Prostate gland (tissue), 2 donors: ENCODE data around the gene ST8SIA6. TPM values are rescaled to one million over a fixed set of nuclear protein-coding genes. Genes with fewer than 3 reads are reported as not detected.

Source experiments
- DNase-seq: peaks from one replicate; pipeline ENCODE4 v3.0.0-alpha.2; 2019; ENCODE audit warnings: low spot score
- H3K27ac ChIP-seq, 2 donors: fragments of 200-600 bp; sonication (generic); 2 replicates each; pipeline ENCODE4 v1.5.1; 2017 to 2019
- H3K27me3 ChIP-seq: fragments of 200-600 bp; sonication (generic); replicated peaks from 2 replicates; pipeline ENCODE4 v1.5.1; 2019; ENCODE audit not compliant: insufficient read depth
- H3K36me3 ChIP-seq, 2 donors: fragments of 200-600 bp; sonication (generic); 1 replicate in 1 of 2; 2 replicates in 1 of 2; pipeline versions ENCODE4 v1.5.1 to v1.8.1; 2017 to 2019
- H3K4me1 ChIP-seq: fragments of 200-600 bp; sonication (generic); replicated peaks from 2 replicates; pipeline ENCODE4 v1.5.1; 2019
- H3K4me3 ChIP-seq, 2 donors: fragments of 200-600 bp; sonication (generic); 2 replicates each; pipeline ENCODE4 v1.5.1; 2017 to 2019
- H3K9me3 ChIP-seq: fragments of 200-600 bp; sonication (generic); 2 replicates; pipeline ENCODE4 v1.5.1; 2017
- CTCF ChIP-seq, 4 experiments: fragments of 200-600 bp in 2 of 4; fragments of 450-650 bp in 2 of 4; sonication (generic) in 2 of 4; IDR thresholded peaks; 1 replicate in 3 of 4; 2 replicates in 1 of 4; pipeline ENCODE4 v1.5.1; 2016 to 2019; ENCODE audit warnings: antibody characterized with exemption in 4 of 4, mild to moderate bottlenecking in 2 of 4, moderate library complexity in 2 of 4
- POLR2A ChIP-seq: fragments of 450-650 bp; IDR thresholded peaks from one replicate; pipeline ENCODE4 v1.6.1; 2016; ENCODE audit warnings: antibody characterized with exemption, mild to moderate bottlenecking
- POLR2AphosphoS5 ChIP-seq: sonication (generic); formaldehyde crosslinking; IDR thresholded peaks from one replicate; pipeline ENCODE4 v1.6.1; 2017; ENCODE audit warnings: antibody characterized with exemption
- WGBS: methylation state at CpG from one replicate; pipeline ENCODE4 v1.1.5; 2018; 5-methylcytosine and 5-hydroxymethylcytosine counted together
- intact Hi-C: fragments of 100-400 bp; cut with DNase I; formaldehyde crosslinking; loops from one replicate; pipeline ENCODE4 v1.14.2; 2022
- total RNA-seq, 2 donors: library from RNA; depleted of rRNA; stranded (reverse); fragments of >200 nt; gene quantifications; one replicate each; pipeline ENCODE4 v1.1.0, GENCODE V29; 2016

ST8SIA6 gene
- total RNA-seq, 2 donors from 2014 or later: 1.1 to 5.6 TPM

GRCh38 chr10:17476073-17476472 lies 21.7 kb upstream of the ST8SIA6 start:
- no peak for TF ChIP-seq POLR2A
- no peak for TF ChIP-seq CTCF (IDR thresholded peaks at IDR 0.05)
- TF ChIP-seq POLR2AphosphoS5: no peak
- 91% methylated on average over 1 of the region's 1 CpG for WGBS
- no peaks in the 10 kb centered on the region for H3K36me3 ChIP-seq
- H3K4me1 ChIP-seq: no peaks in the 10 kb centered on the region
- no peak overlapping the region for H3K4me3 ChIP-seq
- no peak for DNase-seq
- H3K27ac ChIP-seq: no peak overlapping the region
- no peaks in the 10 kb centered on the region for H3K9me3 ChIP-seq
- intact Hi-C loops: no loop called here
- no peaks in the 10 kb centered on the region for H3K27me3 ChIP-seq

GRCh38 chr10:17475661-17476060 lies 21.3 kb upstream of the ST8SIA6 start:
- Histone ChIP-seq H3K36me3 (no peaks in the 10 kb centered on the region), H3K27ac (no peak overlapping the region), H3K27me3 (no peaks in the 10 kb centered on the region), H3K4me3 (no peak overlapping the region), H3K9me3 (no peaks in the 10 kb centered on the region), H3K4me1 (no peaks in the 10 kb centered on the region)
- intact Hi-C loops: no loop called here
- WGBS: 71% methylated on average over 3 of the region's 3 CpGs
- TF ChIP-seq CTCF (IDR thresholded peaks at IDR 0.05) (no peak), POLR2A (no peak), POLR2AphosphoS5 (no peak)
- no peak for DNase-seq

GRCh38 chr10:17474595-17475323 lies 20.4 kb upstream of the ST8SIA6 start:
- Histone ChIP-seq H3K36me3 (no peaks in the 10 kb centered on the region), H3K4me3 (no peak overlapping the region), H3K27ac (no peak overlapping the region), H3K27me3 (no peaks in the 10 kb centered on the region), H3K4me1 (no peaks in the 10 kb centered on the region), H3K9me3 (no peaks in the 10 kb centered on the region)
- no peak for TF ChIP-seq POLR2AphosphoS5
- no peak for TF ChIP-seq POLR2A
- TF ChIP-seq CTCF (IDR thresholded peaks at IDR 0.05): peak in 1 of 4 experiments; percentile 13
- DNase-seq: no peak
- 15% methylated on average over 5 of the region's 5 CpGs for whole genome bisulfite sequencing
- intact Hi-C loops: no loop called here

- H3K27ac ChIP-seq: no peak overlapping the region
- H3K4me3 ChIP-seq: no peak overlapping the region
- no peaks in the 10 kb centered on the region for H3K27me3 ChIP-seq
- DNase-seq: no peak
- WGBS: 63% methylated on average over 11 of the region's 11 CpGs
- H3K36me3 ChIP-seq: no peaks in the 10 kb centered on the region
- TF ChIP-seq POLR2A: no peak
- TF ChIP-seq POLR2AphosphoS5: no peak
- no peak for TF ChIP-seq CTCF (IDR thresholded peaks at IDR 0.05)
- H3K9me3 ChIP-seq: no peaks in the 10 kb centered on the region
- no peaks in the 10 kb centered on the region for H3K4me1 ChIP-seq
- intact Hi-C loops: no loop called here
Measured at GRCh38 chr10:17473228-17473950, 19.0 kb upstream of the ST8SIA6 start.
